OCI-LY3 (cell line): Measurements from ENCODE around the gene LYSMD2.

Experiments
- EZH2phosphoT487 ChIP-seq: fragments of 200-600 bp; shearing (Covaris generic); IDR thresholded peaks from 2 replicates; pipeline ENCODE4 v1.6.1; 2018; ENCODE audit warnings: antibody characterized with exemption, mixed run types, low read depth
- TF ChIP-seq, protein P1 (sequence below): fragments of 200-600, 300-600 bp; sonication (generic); IDR thresholded peaks from 2 replicates; pipeline ENCODE4 v1.5.1; 2014; ENCODE audit warnings: antibody characterized with exemption, low read length, low read depth

DNA sequence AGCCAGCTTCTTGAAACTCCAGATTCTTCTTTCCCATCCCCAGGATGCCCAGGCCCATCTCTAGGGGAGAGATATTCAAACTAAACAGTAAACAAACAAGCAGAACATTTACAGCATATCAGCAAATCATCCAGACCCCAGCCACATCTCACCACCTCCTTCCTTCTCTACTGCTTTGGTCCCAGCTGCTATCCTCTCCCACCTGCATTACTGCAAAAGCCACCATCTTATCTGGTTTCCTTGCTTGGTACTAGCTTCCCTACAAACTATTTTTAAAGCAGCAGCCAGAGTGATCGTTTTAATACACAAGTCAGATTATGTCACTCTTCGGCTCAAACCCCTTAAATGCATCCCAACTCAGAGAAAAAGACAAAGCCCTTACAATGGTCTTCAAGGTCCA is 4.8 kb downstream of the LYSMD2 start:
- TF ChIP-seq, protein P1, sequence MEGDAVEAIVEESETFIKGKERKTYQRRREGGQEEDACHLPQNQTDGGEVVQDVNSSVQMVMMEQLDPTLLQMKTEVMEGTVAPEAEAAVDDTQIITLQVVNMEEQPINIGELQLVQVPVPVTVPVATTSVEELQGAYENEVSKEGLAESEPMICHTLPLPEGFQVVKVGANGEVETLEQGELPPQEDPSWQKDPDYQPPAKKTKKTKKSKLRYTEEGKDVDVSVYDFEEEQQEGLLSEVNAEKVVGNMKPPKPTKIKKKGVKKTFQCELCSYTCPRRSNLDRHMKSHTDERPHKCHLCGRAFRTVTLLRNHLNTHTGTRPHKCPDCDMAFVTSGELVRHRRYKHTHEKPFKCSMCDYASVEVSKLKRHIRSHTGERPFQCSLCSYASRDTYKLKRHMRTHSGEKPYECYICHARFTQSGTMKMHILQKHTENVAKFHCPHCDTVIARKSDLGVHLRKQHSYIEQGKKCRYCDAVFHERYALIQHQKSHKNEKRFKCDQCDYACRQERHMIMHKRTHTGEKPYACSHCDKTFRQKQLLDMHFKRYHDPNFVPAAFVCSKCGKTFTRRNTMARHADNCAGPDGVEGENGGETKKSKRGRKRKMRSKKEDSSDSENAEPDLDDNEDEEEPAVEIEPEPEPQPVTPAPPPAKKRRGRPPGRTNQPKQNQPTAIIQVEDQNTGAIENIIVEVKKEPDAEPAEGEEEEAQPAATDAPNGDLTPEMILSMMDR = no peak
- no peak for TF ChIP-seq EZH2phosphoT487
